GM18907 (cell line): ENCODE results near the gene THSD8.

Source experiments
- ATAC-seq: cut with Tn5 transposase; IDR thresholded peaks from one replicate; pipeline ENCODE4 v1.9.1; 2021; ENCODE audit warnings: mild to moderate bottlenecking, moderate library complexity; ENCODE audit not compliant: unreplicated experiment

THSD8 gene

DNA sequence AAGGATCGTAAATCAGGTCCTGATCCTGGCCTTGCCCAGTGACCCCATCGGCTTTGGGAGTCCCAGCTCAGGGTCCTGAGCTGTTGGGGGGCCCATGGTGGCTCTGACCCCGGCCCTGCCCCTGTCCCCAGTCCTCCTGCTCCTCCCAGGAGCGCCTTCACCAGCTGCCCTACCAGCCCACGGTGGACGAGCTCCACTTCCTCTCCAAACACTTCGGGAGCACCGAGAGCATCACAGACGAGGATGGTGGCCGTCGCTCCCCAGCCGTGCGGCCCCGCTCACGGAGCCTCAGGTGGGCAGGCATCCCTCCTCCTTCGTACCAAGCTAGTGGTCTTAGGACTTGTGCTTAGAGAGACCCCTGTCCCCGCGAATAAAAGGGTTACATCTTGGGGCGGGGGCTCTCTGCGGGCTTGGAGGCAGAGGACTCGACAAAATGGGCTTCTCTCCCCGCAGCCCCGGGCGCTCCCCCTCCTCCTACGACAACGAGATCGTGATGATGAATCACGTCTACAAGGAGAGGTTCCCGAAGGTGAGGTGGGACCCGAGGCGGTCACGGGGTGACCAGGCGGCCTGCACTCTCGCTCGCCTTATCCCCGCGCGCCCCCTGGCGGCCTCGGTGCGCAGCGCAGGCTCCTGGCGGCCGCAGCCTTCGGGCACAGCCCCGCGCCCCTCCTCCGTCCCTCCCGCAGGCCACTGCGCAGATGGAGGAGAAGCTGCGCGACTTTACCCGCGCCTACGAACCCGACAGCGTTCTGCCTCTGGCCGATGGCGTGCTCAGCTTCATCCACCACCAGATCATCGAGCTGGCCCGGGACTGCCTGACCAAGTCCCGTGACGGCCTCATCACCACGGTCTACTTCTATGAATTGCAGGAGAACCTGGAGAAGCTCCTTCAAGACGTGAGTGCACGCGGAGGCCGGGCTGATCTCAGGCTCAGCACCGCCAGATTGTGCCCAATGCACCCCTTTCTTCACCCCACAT is 45.6 kb downstream of the THSD8 start:
- ATAC-seq: peak; percentile 60
